IgD-negative memory B cell (primary cell): ENCODE data around the gene GORASP1. TPM values are rescaled to one million over a fixed set of nuclear protein-coding genes. Genes with fewer than 3 reads are reported as not detected.
"Not testable (repeated sequence)": the region's sequence is repeated elsewhere in the genome, so short reads cannot be mapped to it uniquely, and the experiment has no call there.

ENCODE experiments used
- H3K27ac Mint-ChIP-seq, 3 donors: one replicate each; pipeline ENCODE4 v1.8.0; 2020 to 2022; ENCODE audit warnings: mild to moderate bottlenecking in 3 of 3, mixed read lengths in 3 of 3, moderate library complexity in 1 of 3
- H3K27me3 Mint-ChIP-seq: one replicate; pipeline ENCODE4 v1.8.0; 2021; ENCODE audit warnings: mixed read lengths
- H3K36me3 Mint-ChIP-seq: one replicate; pipeline ENCODE4 v1.8.0; 2020; ENCODE audit warnings: mild to moderate bottlenecking, mixed read lengths
- H3K4me1 Mint-ChIP-seq, 3 donors: one replicate each; pipeline ENCODE4 v1.8.0; 2020 to 2022; ENCODE audit warnings: mixed read lengths in 3 of 3, mild to moderate bottlenecking in 1 of 3
- H3K4me3 Mint-ChIP-seq, 4 donors: one replicate each; pipeline ENCODE4 v1.8.0; 2020 to 2022; ENCODE audit warnings: mild to moderate bottlenecking in 4 of 4, mixed read lengths in 4 of 4, moderate library complexity in 3 of 4
- H3K9me3 Mint-ChIP-seq, 3 donors: one replicate each; pipeline ENCODE4 v1.8.0; 2020 to 2021; ENCODE audit warnings: mixed read lengths in 3 of 3, mild to moderate bottlenecking in 1 of 3
- polyA plus RNA-seq: library from polyadenylated mRNA; unstranded; fragments of 300-500 nt; fragmentation: Illumina TruSeq; gene quantifications from one replicate; pipeline ENCODE4 v1.2.3, GENCODE V29; 2021

The GORASP1 gene
- polyA plus RNA-seq, 1 donor from 2014 or later = 33.3 TPM

- H3K4me1 Mint-ChIP-seq = peaks cover 28 to 40% (median 29%) of the 10 kb centered on the region in 3 donors
- not testable (repeated sequence) for H3K27ac Mint-ChIP-seq, H3K36me3 Mint-ChIP-seq, H3K4me3 Mint-ChIP-seq, H3K9me3 Mint-ChIP-seq, H3K27me3 Mint-ChIP-seq
These were observed 46.2 kb downstream of the GORASP1 start for GRCh38 chr3:39061228-39061627.

- no peaks in the 10 kb centered on the region for H3K27me3 Mint-ChIP-seq
- peaks cover 5% of the 10 kb centered on the region for H3K36me3 Mint-ChIP-seq
- peaks cover 0 to 4% (median 0%) of the 10 kb centered on the region in 3 donors for H3K9me3 Mint-ChIP-seq
- H3K27ac Mint-ChIP-seq = no peak overlapping the region
- H3K4me1 Mint-ChIP-seq = peaks cover 32 to 51% (median 42%) of the 10 kb centered on the region in 3 donors
- peak overlapping the region in 1 of 4 donors; percentile 19 for H3K4me3 Mint-ChIP-seq
These were observed 51.3 kb downstream of the GORASP1 start for GRCh38 chr3:39056151-39056550.

GRCh38 chr3:39053696-39054095 lies 53.7 kb downstream of the GORASP1 start:
- Mint-ChIP-seq H3K27me3 (no peaks in the 10 kb centered on the region), H3K36me3 (peaks cover 3% of the 10 kb centered on the region), H3K4me1 (peaks cover 29 to 53% (median 33%) of the 10 kb centered on the region in 3 donors), H3K27ac (peak overlapping the region in 1 of 3 donors; percentile 18), H3K4me3 (peak overlapping the region in 3 of 4 donors; percentile 45 to 91 (median 83)), H3K9me3 (no peaks in the 10 kb centered on the region)

- Mint-ChIP-seq H3K4me1 (peaks cover 27 to 49% (median 33%) of the 10 kb centered on the region in 3 donors), H3K36me3 (peaks cover 4% of the 10 kb centered on the region), H3K27ac (peak overlapping the region; percentile 87 to 99 (median 98)), H3K4me3 (peak overlapping the region; percentile 91 to 97 (median 94)), H3K9me3 (no peaks in the 10 kb centered on the region), H3K27me3 (no peaks in the 10 kb centered on the region)
These were observed 54.8 kb downstream of the GORASP1 start for GRCh38 chr3:39052583-39052982.

- H3K4me1 Mint-ChIP-seq = peaks cover 25 to 46% (median 29%) of the 10 kb centered on the region in 3 donors
- no peaks in the 10 kb centered on the region for H3K9me3 Mint-ChIP-seq
These were observed 55.5 kb downstream of the GORASP1 start, which contains the start of the genes SCN11A and WDR48 for GRCh38 chr3:39051649-39052561. Gene SCN11A, minus strand, starts transcription at chr3:39051944. Its CDS starts 101,582 bp downstream, at chr3:38950362. Gene WDR48, plus strand, starts transcription at chr3:39052016. Its CDS starts 10 bp downstream, at chr3:39052026.

GRCh38 chr3:39050029-39050428 lies 57.4 kb downstream of the GORASP1 start:
- Mint-ChIP-seq H3K27ac (peak overlapping the region in 2 of 3 donors; percentile 10 to 28), H3K9me3 (no peaks in the 10 kb centered on the region), H3K36me3 (peaks cover 3% of the 10 kb centered on the region), H3K4me3 (peak overlapping the region in 2 of 4 donors; percentile 19 to 39), H3K4me1 (peaks cover 13 to 35% (median 16%) of the 10 kb centered on the region in 3 donors), H3K27me3 (peaks cover 1% of the 10 kb centered on the region)

More at GRCh38 chr3:39051649-39052561, 55.5 kb downstream of the GORASP1 start, which contains the start of the genes SCN11A and WDR48:
- H3K36me3 Mint-ChIP-seq = peaks cover 3% of the 10 kb centered on the region
- peak within 1 kb of the TSS; percentile 87 to 99 (median 98) for H3K27ac Mint-ChIP-seq
- H3K27me3 Mint-ChIP-seq = no peaks in the 10 kb centered on the region
- peak within 1 kb of the TSS; percentile 91 to 97 (median 94) for H3K4me3 Mint-ChIP-seq

Other genes starting within 250 kb of the GORASP1 start
- gene SCN11A, start 55.7 kb downstream of the GORASP1 start, polyA plus RNA-seq = not detected
- 40.5 TPM for gene WDR48, start 55.6 kb downstream of the GORASP1 start, polyA plus RNA-seq
- gene TTC21A, start 53 bp upstream of the GORASP1 start, polyA plus RNA-seq = 5.5 TPM
- 79.9 TPM for gene CSRNP1, start 46.0 kb upstream of the GORASP1 start, polyA plus RNA-seq
- gene XIRP1, start 85.0 kb upstream of the GORASP1 start, polyA plus RNA-seq = not detected
- 10.3 TPM for gene CX3CR1, start 172.4 kb upstream of the GORASP1 start, polyA plus RNA-seq
- gene CCR8, start 222.1 kb upstream of the GORASP1 start, polyA plus RNA-seq = not detected